ENCODE results near the gene SLC6A8. TPM values are rescaled to one million over a fixed set of nuclear protein-coding genes. Genes with fewer than 3 reads are reported as not detected.

Gene SLC6A8
- total and polyA plus RNA-seq, 2 of the 4 experiments (the other 2 are of a cell fraction): 7.2 to 25.5 TPM

DNA sequence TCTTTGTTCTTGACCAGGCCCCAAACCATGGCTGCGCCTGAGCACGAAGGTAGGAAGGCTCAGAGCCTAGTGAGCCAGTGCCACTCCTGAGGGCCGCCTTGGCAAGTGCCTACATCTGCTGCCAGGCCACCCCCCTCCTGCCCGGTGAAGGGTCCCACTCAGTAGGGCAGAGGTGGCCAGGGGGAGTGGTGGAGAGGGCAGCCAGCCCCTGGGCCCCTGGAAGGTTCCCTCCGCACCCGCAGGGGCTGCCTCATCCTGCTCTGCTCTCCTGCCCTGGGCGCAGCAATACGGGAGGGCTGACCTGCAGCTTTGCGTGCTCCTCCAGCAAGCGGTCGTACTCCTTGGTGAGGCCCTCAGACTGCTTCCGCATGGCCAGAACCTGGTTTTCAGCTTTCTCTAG, 14.0 kb downstream of the SLC6A8 start:
- TF ChIP-seq CHD1 (IDR thresholded peaks at IDR 0.05; ENCODE audit: low read depth, low read length): no peak
- no peak for TF ChIP-seq RAD21 (IDR thresholded peaks at IDR 0.05; ENCODE audit: low read length)
- TF ChIP-seq BHLHE40 (IDR thresholded peaks at IDR 0.05; ENCODE audit: low read depth, low read length): no peak
- no peaks in the 10 kb centered on the region for H3K9me3 ChIP-seq (ENCODE audit: control insufficient read depth, insufficient read depth, low read length)
- H3K36me3 ChIP-seq (ENCODE audit: control insufficient read depth, insufficient read depth, low read length): peaks cover 17% of the 10 kb centered on the region
- H3K79me1 ChIP-seq (ENCODE audit: low read depth in 1 of 2, low read length in 2 of 2): no peaks in the 10 kb centered on the region
- no peak overlapping the region for H3K14ac ChIP-seq (replicated peaks; ENCODE audit: low read depth, low read length)
- in situ Hi-C loops (cut with MboI; ENCODE audit: low sequenced_read_pairs) (no loop called here), intact Hi-C loops (cut with micrococcal nuclease) (no loop called here), dilution Hi-C loops (cut with HindIII; ENCODE audit: low sequenced_read_pairs, unreplicated experiment) (no loop called here)
- no peak overlapping the region for H3K4me3 ChIP-seq (ENCODE audit: insufficient read depth, low read depth, low read length)
- ATAC-seq (ENCODE audit: low read depth) (no peak), DNase-seq (no peak)
- no TSS peak for BruUV-seq (replicated peaks)
- POLR2A ChIA-PET (ENCODE audit: unreplicated experiment): no interaction called here
- H4K20me1 ChIP-seq (ENCODE audit: insufficient read depth, low read length): no peaks in the 10 kb centered on the region
- H2AK9ac ChIP-seq (replicated peaks; ENCODE audit: low read depth, low read length, poor library complexity): no peak overlapping the region
- no peaks in the 10 kb centered on the region for H3K27me3 ChIP-seq (ENCODE audit: control insufficient read depth, insufficient read depth, low read length)
- no peak overlapping the region for H3K27ac ChIP-seq (ENCODE audit: insufficient read depth, low read length)
- CTCF ChIA-PET: no interaction called here
- H3K18ac ChIP-seq (ENCODE audit: low read depth, low read length): no peak overlapping the region
- no peaks in the 10 kb centered on the region for H3K9me1 ChIP-seq (ENCODE audit: insufficient read depth, low read length)
- no peak overlapping the region for H2AK5ac ChIP-seq (ENCODE audit: low read depth, low read length)
- no peak overlapping the region for H2BK120ac ChIP-seq (ENCODE audit: low read depth, low read length)
- H3K4me1 ChIP-seq (ENCODE audit: control insufficient read depth, insufficient read depth, low read length): peaks cover 2% of the 10 kb centered on the region; the same call in 1 of the 2 replicates
- no peak overlapping the region for H3K23ac ChIP-seq (ENCODE audit: low read depth, low read length)
- H3K9ac ChIP-seq (ENCODE audit: low read depth, low read length): no peak overlapping the region
- H3K4ac ChIP-seq (ENCODE audit: low read depth, low read length): no peak overlapping the region
- no peak overlapping the region for H2BK15ac ChIP-seq (ENCODE audit: low read depth, low read length)
- 87% methylated on average over 3 of the region's 12 CpGs; no CpG with 5 or more reads in 1 of the 2 experiments for WGBS, 2 experiments (ENCODE audit: extremely low coverage in 2 of 2, insufficient read length in 1 of 2)
- no peak overlapping the region for H2BK5ac ChIP-seq (ENCODE audit: low read depth, low read length, poor library complexity, severe bottlenecking)
- no peak overlapping the region for H2BK20ac ChIP-seq (ENCODE audit: low read depth, low read length)
- no peak overlapping the region for H3K4me2 ChIP-seq (ENCODE audit: low read depth, low read length)
- no peak overlapping the region for H4K8ac ChIP-seq (ENCODE audit: low read depth in 2 of 2, low read length in 2 of 2)
- H3K56ac ChIP-seq (ENCODE audit: extremely low read depth, insufficient read depth, low read length): no peak overlapping the region
- no peak overlapping the region for H2AFZ ChIP-seq (replicated peaks; ENCODE audit: low read length, poor library complexity)
- H4K91ac ChIP-seq (ENCODE audit: insufficient read depth, low read depth, low read length): no peak overlapping the region
- H4K5ac ChIP-seq (ENCODE audit: low read depth, low read length): no peak overlapping the region
